Panc1 (cell line): ENCODE data around the gene C1QTNF12. TPM values are rescaled to one million over a fixed set of nuclear protein-coding genes. Genes with fewer than 3 reads are reported as not detected.

Source experiments
- ATAC-seq: fragments of 200-7000 bp; cut with Tn5 transposase; 2 replicates; pipeline ENCODE4 v1.9.1; 2020; ENCODE audit warnings: mild to moderate bottlenecking, moderate library complexity
- BruUV-seq: library from RNA; stranded (reverse); fragments of 400-500 nt; replicated peaks from 2 replicates; lab custom pipeline; 2021; lab: Mats Ljungman, UMichigan
- CTCF ChIA-PET: fragments of 300-600 bp; sonication (Branson Sonifier 250); formaldehyde crosslinking; loops from one replicate; lab custom pipeline; 2022; ENCODE audit warnings: antibody characterized with exemption; lab: Charles Lee
- POLR2A ChIA-PET: fragments of 300-600 bp; sonication (Branson Sonifier 250); formaldehyde crosslinking; loops from one replicate; lab custom pipeline; 2022; ENCODE audit warnings: antibody characterized with exemption; lab: Charles Lee
- DNase-seq: peaks from one replicate; pipeline ENCODE4 v3.0.0-alpha.2; 2010; ENCODE audit warnings: low read depth, low spot score
- H3K27ac ChIP-seq: 2 replicates; pipeline ENCODE4 v1.5.1; 2011; ENCODE audit warnings: mild to moderate bottlenecking, low read length, inconsistent platforms
- H3K27me3 ChIP-seq: fragments of 200-500 bp; sonication (Bioruptor generic); 2 replicates; pipeline ENCODE4 v1.6.0; 2014; ENCODE audit warnings: low read length, inconsistent platforms; ENCODE audit not compliant: control insufficient read depth, insufficient read depth
- H3K36me3 ChIP-seq: fragments of 200-500 bp; sonication (Bioruptor generic); 2 replicates; pipeline ENCODE4 v1.5.1; 2014; ENCODE audit warnings: inconsistent platforms, mild to moderate bottlenecking, low read length, moderate library complexity; ENCODE audit not compliant: control insufficient read depth, insufficient read depth
- H3K4me1 ChIP-seq: 2 replicates; pipeline ENCODE4 v1.5.1; 2011; ENCODE audit warnings: inconsistent platforms, mild to moderate bottlenecking, low read length, moderate library complexity; ENCODE audit not compliant: control insufficient read depth, insufficient read depth
- H3K4me3 ChIP-seq, 2 experiments: 2 replicates each; pipeline ENCODE4 v1.5.1; 2011 to 2012; ENCODE audit warnings: low read depth in 2 of 2, low read length in 2 of 2, mild to moderate bottlenecking in 2 of 2, inconsistent platforms in 1 of 2, moderate library complexity in 1 of 2
- H3K9me3 ChIP-seq: fragments of 200-500 bp; sonication (Bioruptor generic); 2 replicates; pipeline ENCODE4 v1.5.1; 2014; ENCODE audit warnings: low read depth, mild to moderate bottlenecking, inconsistent platforms, low read length, moderate library complexity; ENCODE audit not compliant: control insufficient read depth, insufficient read depth
- POLR2AphosphoS5 ChIP-seq: IDR thresholded peaks from 2 replicates; pipeline ENCODE4 v1.6.1; 2012; ENCODE audit warnings: mild to moderate bottlenecking, low read depth, low read length, moderate library complexity
- SIN3A ChIP-seq: IDR thresholded peaks from 2 replicates; pipeline ENCODE4 v1.6.1; 2012; ENCODE audit warnings: low read depth, mild to moderate bottlenecking, low read length, moderate library complexity, borderline replicate concordance; ENCODE audit not compliant: insufficient read depth
- TCF7L2 ChIP-seq: IDR thresholded peaks from 2 replicates; pipeline ENCODE4 v1.6.1; 2011; ENCODE audit warnings: mild to moderate bottlenecking, low read depth, low read length, inconsistent platforms
- in situ Hi-C: cut with HindIII; loops from 2 replicates; pipeline ENCODE4 v1.10.0; 2016; ENCODE audit warnings: low sequenced_read_pairs, low pct_unique_long_range_greater_than_20kb
- intact Hi-C: fragments of 100-400 bp; cut with micrococcal nuclease; formaldehyde crosslinking; loops from one replicate; pipeline ENCODE4 v1.10.0; 2022; ENCODE audit not compliant: unreplicated experiment
- total RNA-seq: library from RNA; stranded (reverse); gene quantifications from one replicate; pipeline ENCODE4 v1.2.1, GENCODE V29; 2021; ENCODE audit not compliant: unreplicated experiment
- TF ChIP-seq, protein P1 (sequence below), 2 experiments: IDR thresholded peaks; 2 replicates each; pipeline ENCODE4 v1.6.1; 2011 to 2012; ENCODE audit warnings: low read depth in 2 of 2, control low read depth in 1 of 2, low read length in 1 of 2, mild to moderate bottlenecking in 1 of 2, moderate library complexity in 1 of 2; ENCODE audit not compliant: insufficient read depth in 1 of 2
- TF ChIP-seq, protein P2 (sequence below): fragments of 450-650 bp; IDR thresholded peaks from 2 replicates; pipeline ENCODE4 v1.5.1; 2017; ENCODE audit warnings: mild to moderate bottlenecking

Gene C1QTNF12
- total RNA-seq, 1 experiment from 2014 or later: 41.4 TPM

DNA sequence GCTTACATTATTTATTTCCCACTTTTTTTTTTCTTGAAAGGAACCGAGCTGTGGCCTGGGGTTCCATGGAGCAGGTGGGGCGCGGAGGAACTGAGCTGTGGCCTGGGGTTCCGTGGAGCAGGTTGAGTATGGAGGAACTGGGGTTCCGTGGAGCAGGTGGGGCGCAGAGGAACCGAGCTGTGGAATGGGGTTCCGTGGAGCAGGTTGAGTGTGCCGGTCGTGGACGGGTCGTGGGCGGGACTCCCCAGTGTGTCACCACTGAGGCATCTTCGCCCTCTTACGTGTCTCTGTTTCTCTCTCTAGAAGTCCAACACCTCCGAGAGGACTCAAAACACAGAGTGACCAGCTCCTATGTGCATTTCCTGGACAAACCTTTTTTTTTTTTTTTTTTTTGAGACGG, 32.5 kb upstream of the C1QTNF12 start:
- intact Hi-C loops: no loop called here
- no peak for DNase-seq
- POLR2A ChIA-PET: no interaction called here
- Histone ChIP-seq H3K27me3 (no peaks in the 10 kb centered on the region), H3K27ac (no peak overlapping the region), H3K36me3 (no peaks in the 10 kb centered on the region), H3K4me1 (peaks cover 25% of the 10 kb centered on the region), H3K4me3 (no peak overlapping the region), H3K9me3 (no peaks in the 10 kb centered on the region)
- ATAC-seq: no peak
- CTCF ChIA-PET: no interaction called here
- no TSS peak for BruUV-seq
- TF ChIP-seq POLR2AphosphoS5 (no peak), TCF7L2 (no peak), SIN3A (no peak)
- TF ChIP-seq, protein P1, sequence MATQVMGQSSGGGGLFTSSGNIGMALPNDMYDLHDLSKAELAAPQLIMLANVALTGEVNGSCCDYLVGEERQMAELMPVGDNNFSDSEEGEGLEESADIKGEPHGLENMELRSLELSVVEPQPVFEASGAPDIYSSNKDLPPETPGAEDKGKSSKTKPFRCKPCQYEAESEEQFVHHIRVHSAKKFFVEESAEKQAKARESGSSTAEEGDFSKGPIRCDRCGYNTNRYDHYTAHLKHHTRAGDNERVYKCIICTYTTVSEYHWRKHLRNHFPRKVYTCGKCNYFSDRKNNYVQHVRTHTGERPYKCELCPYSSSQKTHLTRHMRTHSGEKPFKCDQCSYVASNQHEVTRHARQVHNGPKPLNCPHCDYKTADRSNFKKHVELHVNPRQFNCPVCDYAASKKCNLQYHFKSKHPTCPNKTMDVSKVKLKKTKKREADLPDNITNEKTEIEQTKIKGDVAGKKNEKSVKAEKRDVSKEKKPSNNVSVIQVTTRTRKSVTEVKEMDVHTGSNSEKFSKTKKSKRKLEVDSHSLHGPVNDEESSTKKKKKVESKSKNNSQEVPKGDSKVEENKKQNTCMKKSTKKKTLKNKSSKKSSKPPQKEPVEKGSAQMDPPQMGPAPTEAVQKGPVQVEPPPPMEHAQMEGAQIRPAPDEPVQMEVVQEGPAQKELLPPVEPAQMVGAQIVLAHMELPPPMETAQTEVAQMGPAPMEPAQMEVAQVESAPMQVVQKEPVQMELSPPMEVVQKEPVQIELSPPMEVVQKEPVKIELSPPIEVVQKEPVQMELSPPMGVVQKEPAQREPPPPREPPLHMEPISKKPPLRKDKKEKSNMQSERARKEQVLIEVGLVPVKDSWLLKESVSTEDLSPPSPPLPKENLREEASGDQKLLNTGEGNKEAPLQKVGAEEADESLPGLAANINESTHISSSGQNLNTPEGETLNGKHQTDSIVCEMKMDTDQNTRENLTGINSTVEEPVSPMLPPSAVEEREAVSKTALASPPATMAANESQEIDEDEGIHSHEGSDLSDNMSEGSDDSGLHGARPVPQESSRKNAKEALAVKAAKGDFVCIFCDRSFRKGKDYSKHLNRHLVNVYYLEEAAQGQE (IDR thresholded peaks at IDR 0.05; ENCODE audit: insufficient read depth in 1 of 2, low read depth in 2 of 2, low read length in 1 of 2): no peak
- TF ChIP-seq, protein P2, sequence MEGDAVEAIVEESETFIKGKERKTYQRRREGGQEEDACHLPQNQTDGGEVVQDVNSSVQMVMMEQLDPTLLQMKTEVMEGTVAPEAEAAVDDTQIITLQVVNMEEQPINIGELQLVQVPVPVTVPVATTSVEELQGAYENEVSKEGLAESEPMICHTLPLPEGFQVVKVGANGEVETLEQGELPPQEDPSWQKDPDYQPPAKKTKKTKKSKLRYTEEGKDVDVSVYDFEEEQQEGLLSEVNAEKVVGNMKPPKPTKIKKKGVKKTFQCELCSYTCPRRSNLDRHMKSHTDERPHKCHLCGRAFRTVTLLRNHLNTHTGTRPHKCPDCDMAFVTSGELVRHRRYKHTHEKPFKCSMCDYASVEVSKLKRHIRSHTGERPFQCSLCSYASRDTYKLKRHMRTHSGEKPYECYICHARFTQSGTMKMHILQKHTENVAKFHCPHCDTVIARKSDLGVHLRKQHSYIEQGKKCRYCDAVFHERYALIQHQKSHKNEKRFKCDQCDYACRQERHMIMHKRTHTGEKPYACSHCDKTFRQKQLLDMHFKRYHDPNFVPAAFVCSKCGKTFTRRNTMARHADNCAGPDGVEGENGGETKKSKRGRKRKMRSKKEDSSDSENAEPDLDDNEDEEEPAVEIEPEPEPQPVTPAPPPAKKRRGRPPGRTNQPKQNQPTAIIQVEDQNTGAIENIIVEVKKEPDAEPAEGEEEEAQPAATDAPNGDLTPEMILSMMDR: no peak
- in situ Hi-C loops: no loop called here

DNA sequence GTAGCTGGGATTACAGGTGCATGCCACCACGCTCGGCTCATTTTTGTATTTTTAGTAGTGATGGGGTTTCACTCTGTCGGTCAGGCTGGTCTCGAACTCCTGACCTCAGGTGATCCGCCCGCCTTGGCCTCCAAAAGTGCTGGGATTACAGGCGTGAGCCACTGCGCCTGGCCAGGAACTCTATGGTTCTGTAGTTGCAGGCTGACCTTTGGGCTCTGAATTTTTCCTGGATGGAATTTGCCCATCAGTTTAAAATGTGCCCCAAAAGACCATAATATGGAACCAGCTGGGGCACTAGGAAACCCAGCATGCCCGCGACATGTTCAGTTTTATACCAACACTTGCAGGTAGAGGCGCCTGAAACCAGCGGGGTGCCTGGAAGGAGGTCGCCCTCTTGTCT, 32.1 kb upstream of the C1QTNF12 start:
- intact Hi-C loops: no loop called here
- Histone ChIP-seq H3K4me1 (peaks cover 22% of the 10 kb centered on the region), H3K27ac (no peak overlapping the region), H3K9me3 (no peaks in the 10 kb centered on the region), H3K27me3 (no peaks in the 10 kb centered on the region), H3K36me3 (no peaks in the 10 kb centered on the region), H3K4me3 (no peak overlapping the region)
- ChIA-PET POLR2A (no interaction called here), CTCF (no interaction called here)
- TF ChIP-seq, protein P2: no peak
- TF ChIP-seq TCF7L2 (no peak), SIN3A (no peak), POLR2AphosphoS5 (no peak)
- TF ChIP-seq, protein P1 (IDR thresholded peaks at IDR 0.05; ENCODE audit: insufficient read depth in 1 of 2, low read depth in 2 of 2, low read length in 1 of 2): no peak
- no TSS peak for BruUV-seq
- no peak for ATAC-seq
- DNase-seq: no peak
- in situ Hi-C loops: no loop called here
